SKM-1 treated with dmso at 0.1 percent for 144 hours (cell line): ENCODE data around the gene MAX.
A peak's percentile ranks its signal among the peaks of the same experiment; 100 is the strongest.
"Not testable (repeated sequence)": the region's sequence is repeated elsewhere in the genome, so short reads cannot be mapped to it uniquely, and the experiment has no call there.

ENCODE experiments used
- DNase-seq: peaks from one replicate; lab custom pipeline; 2025; ENCODE audit not compliant: unreplicated experiment; lab: John Stamatoyannopoulos, UW

Gene MAX

GRCh38 chr14:65106316-65106715 lies 4.0 kb upstream of the MAX start:
- DNase-seq = no peak

GRCh38 chr14:65104791-65105190 lies 2.5 kb upstream of the MAX start:
- DNase-seq = no peak

GRCh38 chr14:65103150-65103760 lies 938 bp upstream of the MAX start:
- DNase-seq = no peak

- DNase-seq = peak; percentile 43
Measured at GRCh38 chr14:65101631-65102440, 481 bp downstream of the MAX start.

- no peak for DNase-seq
Measured at GRCh38 chr14:65100922-65101541, 1.3 kb downstream of the MAX start.

- DNase-seq = no peak
Measured at GRCh38 chr14:65098586-65098985, 3.7 kb downstream of the MAX start.

GRCh38 chr14:65096323-65097089 lies 5.8 kb downstream of the MAX start:
- DNase-seq = no peak

GRCh38 chr14:65095633-65096205 lies 6.6 kb downstream of the MAX start:
- DNase-seq = no peak

GRCh38 chr14:65092349-65092748 lies 10.0 kb downstream of the MAX start:
- DNase-seq = no peak

- not testable (repeated sequence) for DNase-seq
Measured at GRCh38 chr14:65087835-65088234, 14.5 kb downstream of the MAX start.

GRCh38 chr14:65086686-65087085 lies 15.6 kb downstream of the MAX start:
- DNase-seq = not testable (repeated sequence)

- no peak for DNase-seq
Measured at GRCh38 chr14:65084554-65085505, 17.5 kb downstream of the MAX start.

GRCh38 chr14:65082930-65083329 lies 19.4 kb downstream of the MAX start:
- no peak for DNase-seq

GRCh38 chr14:65080960-65081747 lies 21.2 kb downstream of the MAX start:
- no peak for DNase-seq

- no peak for DNase-seq
Measured at GRCh38 chr14:65079768-65080167, 22.5 kb downstream of the MAX start.

GRCh38 chr14:65079201-65079600 lies 23.1 kb downstream of the MAX start:
- DNase-seq = no peak

GRCh38 chr14:65077318-65077717 lies 25.0 kb downstream of the MAX start:
- no peak for DNase-seq

- no peak for DNase-seq
Measured at GRCh38 chr14:65075628-65076325, 26.5 kb downstream of the MAX start.
